ENCODE data around the gene MRPL40.
A peak's percentile ranks its signal among the peaks of the same experiment; 100 is the strongest.

The MRPL40 gene

DNA sequence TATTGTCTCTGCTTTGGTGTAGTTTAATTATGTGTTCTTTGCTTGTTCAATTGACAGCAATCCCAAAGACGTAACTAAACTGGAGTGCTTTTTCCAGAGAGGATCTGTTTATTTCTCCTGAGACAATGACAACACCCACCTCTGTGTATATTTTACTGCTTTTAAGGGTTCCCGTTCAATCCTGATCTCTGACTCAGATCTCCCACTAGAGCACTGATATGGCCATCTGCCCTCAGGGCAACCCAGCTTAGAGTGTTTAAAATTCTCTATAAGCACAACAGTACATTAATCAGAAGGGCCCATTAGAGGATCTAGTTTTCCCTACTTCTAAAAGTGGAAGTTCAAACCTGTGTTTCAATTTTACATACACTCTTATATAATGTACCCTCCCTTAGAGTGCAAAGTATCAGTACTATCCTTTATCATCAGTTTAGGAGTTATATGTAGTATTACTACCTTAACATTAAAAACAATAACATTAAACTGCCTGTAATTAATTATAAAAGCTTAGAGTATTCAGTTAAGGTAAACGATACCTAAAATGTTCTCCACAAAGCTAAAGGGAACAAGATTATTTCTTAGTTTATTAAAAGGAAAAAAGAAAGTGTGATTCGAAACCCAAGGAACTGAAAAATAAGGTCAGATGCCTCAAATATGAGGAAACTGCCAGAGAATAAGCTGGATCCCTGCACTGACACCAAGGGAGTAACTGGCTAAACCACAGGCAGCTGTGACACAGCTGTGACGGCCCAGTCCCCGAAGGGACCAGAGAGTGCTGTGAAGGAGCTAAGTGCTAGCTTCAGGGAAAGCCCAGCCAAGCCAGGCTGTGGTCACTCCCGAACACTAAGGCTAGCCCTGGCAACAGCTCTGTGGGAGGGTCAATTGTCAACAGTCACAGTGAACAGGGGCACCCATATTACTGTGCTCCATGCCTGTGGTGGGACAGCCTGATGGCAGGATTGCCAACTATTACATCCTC, 31.4 kb downstream of the MRPL40 start:
- no peak for DNase-seq (ENCODE audit: low read depth)

GRCh38 chr22:19464546-19464945, 32.2 kb downstream of the MRPL40 start:
- DNase-seq (ENCODE audit: low read depth): no peak

- no peak for DNase-seq (ENCODE audit: low read depth)
These were observed 32.6 kb downstream of the MRPL40 start for GRCh38 chr22:19464975-19465374.

DNA sequence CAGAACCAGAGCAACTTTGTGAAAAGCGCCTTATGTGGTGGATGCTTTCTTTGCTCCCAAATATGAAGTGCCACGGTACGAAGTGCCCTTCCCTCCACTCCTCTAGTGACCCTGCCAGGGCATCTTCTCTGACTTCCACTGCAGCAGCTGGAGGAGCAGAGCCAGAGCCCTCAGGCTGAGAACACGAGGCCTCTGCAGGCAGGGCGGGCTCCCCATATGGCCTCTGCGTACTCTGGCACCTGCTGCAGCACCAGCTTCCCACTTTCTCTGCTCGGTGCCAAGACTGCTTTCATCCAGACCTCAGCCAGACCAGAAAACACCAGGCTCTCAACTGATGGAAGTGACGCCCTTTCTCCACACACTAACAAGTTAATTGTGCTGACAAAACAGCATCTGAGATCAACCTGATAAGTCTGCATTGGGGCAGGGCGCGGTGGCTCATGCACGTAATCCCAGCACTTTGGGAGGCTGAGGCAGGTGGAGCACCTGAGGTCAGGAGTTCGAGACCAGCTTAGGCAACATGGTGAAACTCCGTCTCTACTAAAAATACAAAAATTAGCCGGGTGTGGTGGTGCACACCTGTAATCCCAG, 33.9 kb downstream of the MRPL40 start:
- no peak for DNase-seq (ENCODE audit: low read depth)

DNA sequence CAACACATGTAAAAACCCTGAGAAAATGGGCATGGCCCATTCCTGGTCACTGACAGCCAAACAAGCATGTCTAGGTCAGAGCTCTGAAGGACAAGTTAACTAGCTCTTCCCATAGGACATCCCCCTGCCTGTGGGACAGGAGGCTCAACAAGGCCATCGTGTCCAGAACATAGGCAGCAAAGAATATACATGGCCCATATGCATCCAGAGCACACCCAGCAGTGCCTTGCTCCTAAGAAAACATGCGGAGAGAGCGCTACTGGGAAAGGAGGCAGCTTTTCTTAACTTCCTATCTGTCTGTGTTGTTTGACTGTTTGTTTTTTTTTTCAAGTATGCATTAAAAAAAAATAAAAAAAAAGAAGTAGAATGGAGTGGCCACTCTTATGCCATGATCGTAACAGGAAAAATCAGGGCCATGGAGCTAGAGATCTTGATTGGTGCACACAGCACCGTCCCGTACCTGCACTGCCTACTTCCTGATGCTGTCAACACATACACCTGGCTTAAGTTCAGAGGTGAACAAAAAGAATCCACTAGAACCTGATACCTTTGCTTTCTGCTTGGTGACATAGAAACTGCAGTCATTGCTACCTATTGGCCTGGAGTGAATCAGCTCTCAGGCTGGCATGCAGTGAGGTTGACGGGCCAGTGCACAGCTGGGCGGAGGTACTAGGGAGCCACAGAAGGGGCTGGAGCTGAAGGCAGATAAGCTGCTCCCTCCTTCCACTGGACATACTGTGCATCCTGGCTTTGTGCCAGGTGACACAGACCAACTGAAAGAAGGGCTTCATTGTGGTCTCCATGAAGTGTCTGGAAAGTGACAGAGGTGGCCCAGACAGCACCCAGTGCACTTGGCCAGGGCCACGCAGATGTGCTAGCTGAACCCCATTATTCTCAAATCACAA, 34.8 kb downstream of the MRPL40 start:
- DNase-seq (ENCODE audit: low read depth): no peak

DNA sequence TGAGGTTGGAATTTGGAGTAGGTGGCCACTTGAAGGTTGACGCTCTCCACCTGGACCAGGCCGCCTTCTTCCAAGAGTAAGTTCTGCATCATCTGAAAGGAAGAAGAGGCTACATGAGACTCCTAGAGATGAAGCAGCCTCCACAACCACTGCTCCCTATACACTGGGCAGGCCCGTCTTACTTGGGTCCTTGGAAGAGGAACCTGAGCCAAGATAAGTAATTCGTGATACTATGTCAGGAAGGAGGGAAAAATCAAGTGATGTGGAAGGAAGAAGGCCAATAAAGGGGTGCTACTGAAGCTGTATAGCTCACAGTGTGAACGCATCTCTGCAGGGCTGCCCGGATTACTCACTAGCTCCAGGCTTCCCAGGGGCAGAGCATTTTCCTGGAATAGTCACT, 35.6 kb downstream of the MRPL40 start:
- no peak for DNase-seq (ENCODE audit: low read depth)

- no peak for DNase-seq (ENCODE audit: low read depth)
These were observed 37.1 kb downstream of the MRPL40 start for GRCh38 chr22:19469421-19469820.

- DNase-seq (ENCODE audit: low read depth): no peak
These were observed 37.7 kb downstream of the MRPL40 start for GRCh38 chr22:19470010-19470409.

GRCh38 chr22:19471572-19471971, 39.2 kb downstream of the MRPL40 start:
- no peak for DNase-seq (ENCODE audit: low read depth)

DNA sequence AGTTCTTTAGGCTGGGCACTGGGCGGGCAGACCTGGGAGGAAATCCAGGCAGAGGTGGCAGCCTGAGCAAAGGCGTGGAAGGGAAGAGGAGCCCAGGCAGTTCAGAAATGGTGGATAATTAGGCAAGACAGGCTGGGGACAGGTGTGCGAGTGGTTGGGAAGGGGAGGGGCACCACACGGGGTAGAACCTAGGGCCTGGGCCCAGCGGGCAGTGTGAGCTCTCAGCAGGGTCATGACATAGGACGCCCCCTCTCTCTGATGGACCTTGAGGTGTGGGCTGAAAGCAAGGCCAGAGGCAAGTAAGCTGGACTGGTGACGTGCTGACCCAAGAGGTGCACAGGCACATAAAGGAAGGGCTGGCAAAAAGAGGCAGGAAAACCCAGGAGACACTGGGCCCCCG, 39.9 kb downstream of the MRPL40 start:
- no peak for DNase-seq (ENCODE audit: low read depth)

GRCh38 chr22:19473578-19473977, 41.2 kb downstream of the MRPL40 start:
- no peak for DNase-seq (ENCODE audit: low read depth)

GRCh38 chr22:19476023-19476422, 43.7 kb downstream of the MRPL40 start:
- no peak for DNase-seq (ENCODE audit: low read depth)

DNA sequence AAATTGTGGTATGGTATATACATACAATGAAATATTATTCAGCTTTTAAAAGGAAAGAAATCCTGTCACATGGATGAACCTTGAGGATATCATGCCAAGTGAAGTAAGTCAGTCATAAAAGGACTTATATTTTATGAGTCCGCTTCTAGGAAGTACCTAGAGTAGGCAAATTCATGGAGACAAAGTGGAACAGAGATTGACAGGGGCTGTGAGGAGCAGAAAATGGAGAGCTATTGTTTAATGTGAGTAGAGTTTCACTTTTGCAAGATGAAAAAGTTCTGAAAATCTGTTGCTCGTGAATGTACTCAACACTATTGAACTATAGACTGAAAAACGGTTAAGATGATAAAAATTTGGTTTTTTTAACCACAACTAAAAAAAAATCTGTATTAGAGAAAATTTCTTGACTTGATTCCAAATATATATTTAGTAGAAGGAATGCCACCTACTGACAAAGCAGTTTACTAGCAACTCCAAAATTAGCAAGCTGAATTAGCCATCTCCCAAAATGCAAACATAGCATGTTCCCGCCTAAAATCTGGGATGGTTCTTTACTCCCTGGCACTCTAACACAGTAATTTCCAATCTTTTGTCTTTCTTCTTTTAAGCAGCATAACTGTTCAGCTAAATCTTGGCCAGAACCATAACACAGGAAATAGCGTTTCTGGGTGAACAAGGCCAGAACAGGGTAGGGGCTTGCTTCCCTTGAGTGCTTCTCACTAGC, 45.1 kb downstream of the MRPL40 start:
- DNase-seq (ENCODE audit: low read depth): no peak

DNA sequence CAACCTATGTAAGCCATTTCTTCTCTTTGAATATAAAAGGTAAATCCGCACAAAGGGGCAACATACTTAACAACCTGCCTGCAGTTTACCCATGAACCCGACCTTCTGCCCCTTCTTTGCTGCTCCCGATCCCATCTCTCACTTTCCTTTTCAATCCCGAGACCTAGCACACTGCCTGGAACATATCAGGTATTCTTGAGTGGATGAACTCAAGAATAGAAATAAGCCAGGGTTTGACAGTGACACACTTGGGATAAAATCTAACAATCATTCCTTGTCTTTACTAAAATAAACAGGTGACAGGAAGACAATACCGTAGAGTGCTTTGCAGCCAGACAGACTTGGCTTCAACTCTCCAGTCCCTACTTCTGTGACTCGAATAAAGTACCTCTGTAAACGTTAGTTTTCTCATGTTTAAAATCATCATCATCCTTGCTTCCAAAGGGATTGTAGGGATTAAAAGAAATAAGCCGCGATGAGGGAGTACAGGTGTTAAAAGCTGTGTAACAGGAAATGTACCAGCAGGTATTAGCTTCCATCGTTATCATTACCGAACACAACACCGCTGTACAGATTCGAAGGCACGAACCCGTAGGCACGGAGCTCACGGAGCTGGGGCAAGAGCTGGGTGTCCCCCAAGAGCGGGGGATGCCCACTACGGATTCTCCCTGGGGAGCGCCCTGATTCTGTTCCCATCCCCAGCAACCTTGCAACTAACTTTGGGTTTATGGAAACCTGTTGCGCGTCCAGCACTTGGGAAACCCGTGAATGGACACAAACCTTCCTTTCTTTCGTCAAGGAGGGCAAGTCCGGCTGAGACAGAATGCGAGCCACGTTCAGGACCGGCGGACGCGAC, 45.9 kb downstream of the MRPL40 start:
- DNase-seq (ENCODE audit: low read depth): no peak

GRCh38 chr22:19478901-19479354, 46.6 kb downstream of the MRPL40 start, which contains the start of gene UFD1:
Gene UFD1, minus strand, starts transcription at chr22:19479193. Its CDS starts 108 bp downstream, at chr22:19479085.
- peak; percentile 70 for DNase-seq (ENCODE audit: low read depth)

DNA sequence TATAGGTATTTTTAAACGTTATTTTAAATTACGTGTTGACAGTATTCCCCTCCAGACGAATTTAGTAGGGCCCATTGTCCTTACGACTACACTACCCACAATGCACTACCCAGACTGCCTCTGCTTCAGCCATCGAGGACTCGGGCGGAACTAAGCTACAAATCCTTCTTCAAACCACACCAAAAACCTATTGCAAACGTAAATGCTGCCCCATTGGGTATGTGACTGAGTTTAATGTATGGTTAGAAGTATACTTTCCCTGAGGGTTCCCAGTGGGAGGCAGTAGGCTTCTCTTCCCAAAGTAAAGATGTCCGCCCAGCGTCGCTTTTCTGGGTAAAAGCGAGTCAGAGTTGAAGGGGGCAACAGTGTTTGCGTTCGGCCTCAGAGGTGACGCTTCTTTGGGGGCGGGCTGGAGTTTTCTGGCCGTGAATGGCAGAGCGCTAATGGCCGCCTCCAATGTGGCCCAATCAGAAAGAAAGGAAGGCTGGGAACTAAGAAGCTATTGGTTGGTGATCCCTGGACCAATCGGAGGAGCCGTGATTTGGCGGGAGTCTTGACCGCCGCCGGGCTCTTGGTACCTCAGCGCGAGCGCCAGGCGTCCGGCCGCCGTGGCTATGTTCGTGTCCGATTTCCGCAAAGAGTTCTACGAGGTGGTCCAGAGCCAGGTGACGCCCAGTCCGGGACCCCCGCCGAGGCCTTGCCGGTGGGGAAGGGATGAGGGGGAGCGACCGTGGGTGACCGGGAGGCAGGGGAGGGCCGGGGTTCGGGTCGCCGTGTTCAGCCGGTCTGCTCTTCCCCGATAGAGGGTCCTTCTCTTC, 47.2 kb downstream of the MRPL40 start, which contains the start of gene CDC45:
Gene CDC45 (plus strand): TSS at position 566 of the 818 bp plus-strand sequence. CDS start 49 bp downstream, at position 615.
- DNase-seq (ENCODE audit: low read depth): peak; percentile 92

DNA sequence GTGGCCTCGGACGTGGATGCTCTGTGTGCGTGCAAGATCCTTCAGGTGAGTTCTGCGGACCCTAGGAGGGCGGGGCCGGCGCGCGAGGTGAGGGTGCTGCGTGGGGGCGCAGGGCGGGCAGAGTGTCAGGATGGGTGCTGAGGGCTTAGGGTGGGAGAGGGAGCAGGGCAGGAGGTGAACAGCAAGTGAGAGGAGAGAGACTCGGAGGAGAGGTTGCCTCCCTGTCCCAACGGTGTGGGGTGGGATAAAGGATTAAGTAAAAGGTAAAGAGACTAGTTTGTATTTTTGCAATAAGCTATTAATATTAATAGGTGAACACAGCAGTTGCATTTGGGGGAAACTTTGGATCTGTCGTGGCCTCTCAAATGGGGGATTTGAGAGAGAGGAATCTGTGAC, 47.8 kb downstream of the MRPL40 start:
- DNase-seq (ENCODE audit: low read depth): no peak

DNA sequence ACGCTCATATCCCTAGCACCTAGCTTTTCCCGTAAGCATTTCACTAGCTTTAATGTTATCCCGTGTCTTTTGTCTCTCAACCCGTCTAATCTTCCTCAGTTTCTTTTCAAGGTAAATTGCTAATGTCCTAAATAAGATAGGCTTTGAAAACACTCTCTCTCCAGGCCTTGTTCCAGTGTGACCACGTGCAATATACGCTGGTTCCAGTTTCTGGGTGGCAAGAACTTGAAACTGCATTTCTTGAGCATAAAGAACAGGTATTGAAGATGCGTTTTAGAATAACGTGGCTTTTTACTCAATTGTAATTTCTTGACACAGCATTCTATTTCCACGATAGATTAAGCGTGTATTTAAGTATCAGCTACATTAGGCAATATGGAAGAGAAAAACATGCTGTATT, 48.4 kb downstream of the MRPL40 start:
- DNase-seq (ENCODE audit: low read depth): no peak

- DNase-seq (ENCODE audit: low read depth): no peak
These were observed 50.0 kb downstream of the MRPL40 start for GRCh38 chr22:19482297-19482696.

All from activated T-cell treated with anti-CD3 and anti-CD28 coated beads for 24 hours (primary cell).